HG03520 (cell line): ENCODE results near the gene SLC12A2.

Experiments used
- ATAC-seq: cut with Tn5 transposase; IDR thresholded peaks from one replicate; pipeline ENCODE4 v1.9.1; 2021; ENCODE audit warnings: mild to moderate bottlenecking, moderate library complexity; ENCODE audit not compliant: unreplicated experiment

Gene SLC12A2

GRCh38 chr5:128097224-128097623, 13.7 kb downstream of the SLC12A2 start:
- no peak for ATAC-seq

- ATAC-seq = no peak
Observed at GRCh38 chr5:128097781-128098180, 14.2 kb downstream of the SLC12A2 start.

DNA sequence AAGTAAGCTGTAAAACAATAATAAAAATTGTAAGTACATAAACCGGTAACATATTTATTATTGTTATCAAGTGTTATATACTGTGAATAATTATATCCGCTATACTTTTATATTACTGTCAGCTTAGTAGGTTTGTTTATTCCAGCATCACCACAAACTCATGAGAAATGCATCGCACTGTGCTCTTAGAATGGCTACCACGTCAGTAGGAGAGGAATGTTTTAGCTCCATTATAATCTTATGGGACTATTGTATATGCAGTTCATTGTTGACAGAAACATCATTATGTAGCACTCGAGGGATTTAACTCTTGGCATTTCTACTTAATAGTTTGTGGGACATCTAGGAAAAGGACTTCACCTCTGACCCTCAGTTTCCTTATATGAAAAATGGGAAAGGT, 16.4 kb downstream of the SLC12A2 start:
- ATAC-seq = no peak

DNA sequence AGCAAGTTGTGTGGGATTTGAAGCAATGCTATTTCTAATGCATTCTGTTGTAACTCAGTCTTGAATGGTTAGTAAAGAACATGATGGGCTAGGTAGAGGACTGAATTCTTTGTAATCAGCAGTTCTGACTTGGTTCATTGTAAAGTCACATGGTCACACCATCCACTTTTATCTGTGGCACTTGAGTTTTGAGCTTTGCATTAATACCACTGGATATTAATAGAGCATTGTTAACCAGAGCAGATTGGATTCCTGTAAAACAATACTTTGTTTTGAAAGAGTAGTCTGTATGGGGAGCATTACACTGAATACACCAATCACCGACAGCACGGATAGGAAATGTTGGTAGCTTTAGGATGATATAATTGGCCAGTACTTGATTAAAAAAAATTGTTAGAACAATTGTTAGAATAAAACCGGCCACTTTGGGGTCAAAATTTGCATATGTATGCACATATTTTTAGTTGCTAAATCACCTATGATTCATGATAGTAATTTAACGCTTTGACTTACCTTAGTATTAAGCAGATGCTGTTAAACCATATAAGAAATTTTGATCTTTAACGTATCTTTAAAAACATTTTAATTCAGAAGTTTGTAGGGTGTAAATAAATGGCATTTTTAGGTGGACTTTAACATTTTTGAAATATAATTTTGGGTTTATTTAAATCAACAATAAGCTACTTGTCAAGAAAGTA, 17.4 kb downstream of the SLC12A2 start:
- no peak for ATAC-seq

- no peak for ATAC-seq
Observed at GRCh38 chr5:128101676-128102075, 18.1 kb downstream of the SLC12A2 start.

DNA sequence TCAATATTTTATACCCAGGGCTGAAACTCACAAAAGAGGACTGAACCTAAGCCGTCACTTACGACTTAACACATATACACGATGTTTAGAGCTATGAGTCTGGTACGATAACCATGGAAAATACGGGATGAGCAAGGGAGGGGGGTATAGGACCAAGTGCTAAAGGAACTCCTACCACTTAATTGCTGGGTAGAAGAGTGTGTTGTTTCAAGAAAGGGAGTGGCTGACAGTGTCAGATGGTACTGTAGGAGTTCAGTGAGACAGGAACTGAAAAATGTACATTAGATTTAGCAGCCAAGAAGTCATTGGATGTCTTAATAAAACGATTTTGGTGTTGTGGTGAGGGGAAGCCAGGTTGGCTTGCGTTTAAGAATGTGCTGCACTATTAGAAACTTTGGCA, 21.6 kb downstream of the SLC12A2 start:
- no peak for ATAC-seq

GRCh38 chr5:128109138-128109537, 25.6 kb downstream of the SLC12A2 start:
- no peak for ATAC-seq

GRCh38 chr5:128109766-128110165, 26.2 kb downstream of the SLC12A2 start:
- ATAC-seq = no peak

DNA sequence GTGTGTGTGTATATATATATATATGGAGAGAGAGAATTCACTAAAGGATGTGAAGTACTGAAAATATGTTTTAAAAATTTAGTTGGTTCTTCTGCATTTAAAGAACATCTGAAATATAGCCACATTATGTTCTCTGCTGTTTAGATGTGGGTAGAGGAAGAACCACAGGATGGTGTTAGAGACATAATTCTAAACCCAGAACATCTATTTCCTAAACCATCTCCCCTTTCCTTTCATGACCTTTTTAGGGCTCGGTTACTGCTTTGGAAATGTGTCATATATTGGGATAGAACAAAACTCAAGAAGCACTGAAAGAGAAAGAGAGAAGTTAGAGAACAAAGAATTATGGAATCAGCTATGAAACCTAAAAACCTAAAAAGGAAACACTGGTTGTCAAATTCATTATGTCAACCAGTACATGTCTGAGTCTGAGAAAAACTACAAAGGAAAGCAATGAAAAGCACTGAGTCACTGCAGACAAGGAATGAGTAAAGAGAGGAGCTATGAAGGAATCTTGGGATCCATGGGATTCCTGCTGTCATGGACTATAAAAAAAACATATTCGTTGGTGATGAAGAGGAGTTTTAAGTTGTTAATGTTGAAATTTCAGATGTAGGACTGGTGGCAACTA, 28.4 kb downstream of the SLC12A2 start:
- ATAC-seq = no peak

- no peak for ATAC-seq
Observed at GRCh38 chr5:128116445-128116844, 32.9 kb downstream of the SLC12A2 start.

- no peak for ATAC-seq
Observed at GRCh38 chr5:128118214-128118613, 34.6 kb downstream of the SLC12A2 start.

- ATAC-seq = no peak
Observed at GRCh38 chr5:128121651-128122050, 38.1 kb downstream of the SLC12A2 start.

GRCh38 chr5:128123936-128124335, 40.4 kb downstream of the SLC12A2 start:
- ATAC-seq = no peak

- ATAC-seq = no peak
Observed at GRCh38 chr5:128126241-128126640, 42.7 kb downstream of the SLC12A2 start.

- ATAC-seq = no peak
Observed at GRCh38 chr5:128132499-128132898, 48.9 kb downstream of the SLC12A2 start.

DNA sequence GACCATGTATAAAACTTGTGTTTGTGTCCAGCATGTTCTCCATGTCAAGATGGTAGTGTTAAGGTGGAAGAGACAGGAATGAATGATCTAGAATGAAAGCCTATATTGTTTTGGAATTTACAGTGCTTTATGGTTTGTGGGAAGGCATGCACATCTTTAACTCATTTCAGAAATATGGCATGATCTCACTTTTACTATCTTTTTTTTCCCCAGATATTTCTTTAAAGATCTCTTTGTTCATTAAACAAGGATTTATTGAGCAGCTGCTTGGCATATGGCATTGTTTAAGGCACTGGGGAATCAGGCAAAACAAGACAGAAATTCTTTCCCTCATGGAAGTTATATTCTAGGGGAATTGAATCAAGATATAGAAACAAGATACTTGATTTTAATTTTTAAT, 51.7 kb downstream of the SLC12A2 start:
- ATAC-seq = no peak

- no peak for ATAC-seq
Observed at GRCh38 chr5:128143911-128144310, 60.3 kb downstream of the SLC12A2 start.

- no peak for ATAC-seq
Observed at GRCh38 chr5:128144491-128144890, 60.9 kb downstream of the SLC12A2 start.

GRCh38 chr5:128146671-128147070, 63.1 kb downstream of the SLC12A2 start:
- no peak for ATAC-seq

GRCh38 chr5:128154943-128155342, 71.4 kb downstream of the SLC12A2 start:
- ATAC-seq = no peak

DNA sequence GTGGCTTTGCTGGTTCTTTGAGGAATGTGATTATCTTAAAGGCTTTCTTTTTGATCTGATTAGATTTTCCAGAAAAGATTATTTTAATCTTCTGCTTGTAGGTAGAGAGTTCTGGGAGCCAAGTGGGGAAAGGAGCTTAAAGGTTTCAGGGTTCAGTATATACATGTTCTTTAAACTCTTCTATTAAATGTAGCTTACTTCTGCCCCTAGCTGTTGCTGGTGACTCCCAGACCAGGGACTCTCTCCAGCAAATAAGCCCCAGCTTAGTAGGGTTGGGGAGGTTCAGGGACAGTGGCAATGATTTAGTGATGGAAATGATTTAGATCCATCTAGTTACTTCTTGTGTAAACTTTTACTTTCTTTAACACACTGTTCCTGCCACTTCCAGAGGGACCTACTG, 72.2 kb downstream of the SLC12A2 start:
- no peak for ATAC-seq

GRCh38 chr5:128156521-128156920, 73.0 kb downstream of the SLC12A2 start:
- ATAC-seq = no peak

DNA sequence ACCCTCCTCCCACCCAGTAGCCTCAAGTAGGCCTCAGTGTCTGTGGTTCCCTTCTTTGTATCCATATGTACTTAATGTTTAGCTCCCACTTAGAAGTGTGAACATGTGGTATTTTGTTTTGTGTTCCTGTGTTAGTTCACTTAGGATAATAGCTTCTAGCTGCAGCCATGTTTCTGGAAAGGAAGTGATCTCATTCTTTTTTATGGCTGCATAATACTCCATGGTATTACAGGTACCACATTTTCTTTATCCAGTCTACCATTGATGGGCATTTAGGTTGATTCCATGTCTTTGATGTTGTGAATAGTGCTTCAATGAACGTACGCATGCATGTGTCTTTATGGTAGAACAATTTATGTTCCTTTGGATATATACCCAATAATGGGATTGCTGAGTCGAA, 74.8 kb downstream of the SLC12A2 start:
- ATAC-seq = no peak
